CD4-positive, alpha-beta T cell treated with Interleukin-6 at 100 ng/mL for 8 hours (primary cell): ENCODE data around the gene SNX21.
"Not testable (repeated sequence)": the region's sequence is repeated elsewhere in the genome, so short reads cannot be mapped to it uniquely, and the experiment has no call there.

Source experiments
- DNase-seq: peaks from one replicate; pipeline ENCODE4 v3.0.0-alpha.2; 2020; ENCODE audit warnings: mixed read lengths, low spot score

The SNX21 gene

DNA sequence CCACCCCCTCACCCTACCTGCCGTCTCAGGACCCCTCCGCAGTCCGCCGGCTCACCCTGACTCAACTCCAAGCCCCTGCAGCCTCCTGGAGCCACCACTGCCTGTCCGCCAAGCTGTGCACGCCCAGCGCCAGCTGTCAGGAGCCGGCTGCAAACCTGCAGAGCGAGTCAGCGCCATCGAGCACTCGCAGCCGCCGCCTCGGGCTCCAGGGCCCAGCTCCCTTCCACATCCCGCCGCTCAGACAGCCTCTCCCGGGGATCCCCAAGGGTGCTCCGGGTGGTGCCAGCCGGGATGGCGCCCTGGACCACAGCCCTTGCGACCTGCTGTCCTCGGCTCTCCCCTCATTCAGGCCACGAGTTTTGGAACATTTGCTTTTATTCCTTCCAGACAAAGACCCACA is 10.7 kb upstream of the SNX21 start:
- no peak for DNase-seq

DNA sequence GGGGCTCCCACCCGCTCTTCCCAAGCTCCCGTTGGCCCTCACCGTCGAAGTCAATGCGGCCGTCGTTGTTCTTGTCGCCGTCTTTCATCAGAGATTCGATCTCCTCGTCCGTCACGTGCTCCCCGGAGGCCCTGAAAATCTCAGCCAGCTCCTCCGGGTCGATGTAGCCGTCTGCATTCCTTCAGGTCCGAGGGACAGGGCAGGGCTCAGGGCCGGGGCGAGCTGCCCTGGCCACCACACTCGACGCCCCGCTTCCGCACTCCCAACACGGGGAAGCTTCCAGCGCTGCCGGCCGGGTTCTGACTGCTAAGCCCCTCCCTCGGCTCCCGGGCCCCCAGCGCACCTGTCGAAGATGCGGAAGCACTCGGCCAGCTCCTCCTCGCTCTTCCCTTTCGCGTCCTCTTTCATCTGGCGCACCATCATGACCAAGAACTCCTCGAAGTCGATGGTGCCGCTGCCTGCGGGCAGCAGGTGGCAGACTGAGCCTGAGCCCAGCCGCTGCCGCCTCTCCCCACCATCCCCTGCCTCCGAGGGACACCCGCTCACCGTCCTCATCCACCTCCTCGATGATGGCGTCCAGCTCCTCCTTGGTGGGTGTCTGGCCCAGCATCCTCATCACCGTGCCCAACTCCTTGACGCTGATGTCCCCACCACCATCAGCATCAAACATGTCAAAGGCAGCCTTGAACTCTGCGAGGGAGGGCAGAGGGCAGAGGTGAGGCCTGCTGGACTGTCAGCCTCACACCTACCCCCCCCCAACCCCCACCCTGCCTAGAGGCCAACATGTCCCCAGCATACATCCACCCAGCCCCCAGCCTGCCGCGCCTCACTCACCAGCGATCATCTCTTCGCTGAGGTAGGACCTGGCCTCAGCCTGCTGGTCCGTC is 9.4 kb upstream of the SNX21 start:
- peak; percentile 44 for DNase-seq

DNA sequence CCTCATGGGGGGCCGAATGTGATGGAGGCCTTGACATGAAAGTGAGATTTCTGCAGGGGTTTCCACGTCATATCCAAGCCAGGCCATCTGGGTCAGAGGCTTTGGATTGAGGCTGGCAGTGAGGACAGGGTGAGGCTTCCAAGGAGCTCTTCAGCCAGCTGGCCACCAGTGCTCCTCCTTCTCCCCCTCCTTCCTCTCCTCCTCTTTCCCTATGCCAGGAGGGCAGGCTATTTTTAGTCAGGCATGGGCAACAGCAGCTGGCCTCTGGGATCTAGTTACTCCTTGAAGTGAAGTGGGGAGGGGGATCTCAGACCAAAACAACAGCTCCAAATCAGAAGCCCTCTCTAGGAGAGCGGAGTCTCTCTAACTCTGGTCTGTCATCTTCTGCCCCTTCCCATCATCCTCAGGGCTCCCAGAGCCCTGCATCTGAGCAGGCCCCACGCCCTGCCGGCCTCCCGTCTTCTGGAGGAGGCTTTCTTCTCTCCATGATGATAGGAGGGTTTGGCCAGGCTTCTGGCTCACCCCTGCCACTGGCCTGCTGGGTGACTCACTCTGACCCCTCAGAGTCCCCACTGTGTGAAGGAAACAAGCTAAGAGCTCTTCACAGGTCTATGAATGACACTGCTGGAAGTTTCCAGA is 7.1 kb upstream of the SNX21 start:
- no peak for DNase-seq

DNA sequence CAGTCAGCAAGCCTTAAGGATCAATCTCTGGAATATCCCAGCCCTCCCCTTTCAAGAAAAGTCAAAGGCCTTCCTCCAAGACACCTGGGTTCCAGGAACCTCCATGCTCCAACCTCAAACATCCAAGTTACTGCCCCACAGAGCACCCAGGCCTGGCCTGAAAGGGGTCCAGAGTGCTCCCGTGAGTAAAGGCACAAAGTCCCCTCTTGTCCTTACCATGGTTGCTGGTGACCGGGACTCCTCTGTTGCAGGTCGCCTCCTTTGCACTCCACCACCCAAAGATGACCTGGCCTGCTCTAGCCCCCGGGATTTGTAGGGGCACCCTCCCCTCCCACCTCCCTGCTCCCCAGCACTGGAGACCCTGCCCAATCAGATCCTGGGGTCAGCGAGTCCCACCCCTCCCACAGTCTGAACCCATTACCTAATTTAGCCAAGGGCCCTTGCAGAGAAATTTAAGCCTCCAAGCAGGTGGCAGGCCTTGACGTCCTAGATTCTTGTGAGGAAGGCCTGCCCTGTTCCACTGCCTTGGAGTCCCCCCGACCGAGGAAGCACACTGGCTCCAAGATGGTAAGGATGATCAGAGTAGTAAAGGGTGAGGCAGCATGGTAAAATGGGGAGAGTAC is 6.5 kb upstream of the SNX21 start, which contains the start of gene TNNC2:
TSS of gene TNNC2 (minus strand) at position 283 of the 623 bp plus-strand sequence. CDS start at position 219, 64 bp downstream.
- DNase-seq = no peak

DNA sequence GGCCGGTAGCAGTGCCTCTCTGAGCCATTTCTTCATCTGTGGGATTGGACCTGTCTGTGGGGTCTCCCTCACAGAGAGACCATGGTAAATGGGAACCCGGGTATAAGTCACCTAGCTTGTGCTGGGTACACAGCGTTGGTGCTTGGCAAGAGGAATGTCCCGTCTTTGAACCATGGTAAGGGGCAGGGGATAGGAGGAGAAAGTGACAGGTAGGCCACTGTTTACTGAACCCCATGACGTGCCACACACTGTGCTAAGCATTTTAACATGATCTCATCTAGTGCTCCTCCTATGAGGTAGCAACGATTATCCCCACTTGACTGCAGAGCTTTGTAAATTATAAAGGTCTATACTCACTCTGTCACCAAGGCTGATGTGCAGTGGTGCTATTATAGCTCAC is 5.9 kb upstream of the SNX21 start:
- DNase-seq = no peak

DNA sequence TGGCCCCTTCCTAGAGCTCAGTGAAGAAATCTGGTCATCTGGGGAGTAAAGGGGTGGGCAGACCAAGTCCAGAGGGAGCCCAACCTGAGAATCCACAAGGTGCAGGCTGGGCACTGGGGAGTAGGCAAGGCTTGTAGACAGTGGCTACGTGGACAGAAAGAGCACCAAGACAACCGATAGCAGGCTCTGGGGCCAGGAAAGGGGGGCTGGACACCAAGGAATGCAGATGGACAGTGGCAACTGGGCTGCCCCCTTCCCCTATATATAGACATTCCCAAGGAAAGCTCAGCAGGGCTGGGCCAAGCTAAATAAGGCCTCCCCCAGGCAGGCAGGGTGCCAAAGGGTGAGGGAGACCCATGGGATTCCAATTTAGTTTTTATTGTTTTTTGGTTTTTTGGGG is 5.0 kb upstream of the SNX21 start:
- DNase-seq = no peak

DNA sequence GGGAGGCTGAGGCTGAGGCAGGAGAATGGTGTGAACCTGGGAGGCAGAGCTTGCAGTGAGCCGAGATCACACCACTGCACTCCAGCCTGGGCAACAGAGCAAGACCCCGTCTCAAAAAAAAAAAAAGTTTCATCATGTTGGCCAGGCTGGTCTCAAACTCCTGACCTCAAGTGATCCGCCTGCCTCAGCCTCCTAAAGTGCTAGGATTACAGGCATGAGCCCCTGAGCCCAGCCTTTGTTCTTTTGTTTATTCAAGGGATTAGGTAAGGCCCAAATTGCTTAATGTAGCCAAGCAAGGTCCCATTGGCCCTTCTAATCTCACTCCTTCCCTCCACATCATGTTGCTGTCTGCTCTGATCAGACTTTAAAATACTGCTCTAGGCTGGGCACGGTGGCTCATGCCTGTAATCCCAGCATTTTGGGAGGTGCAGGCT is 3.9 kb upstream of the SNX21 start:
- DNase-seq = not testable (repeated sequence)

DNA sequence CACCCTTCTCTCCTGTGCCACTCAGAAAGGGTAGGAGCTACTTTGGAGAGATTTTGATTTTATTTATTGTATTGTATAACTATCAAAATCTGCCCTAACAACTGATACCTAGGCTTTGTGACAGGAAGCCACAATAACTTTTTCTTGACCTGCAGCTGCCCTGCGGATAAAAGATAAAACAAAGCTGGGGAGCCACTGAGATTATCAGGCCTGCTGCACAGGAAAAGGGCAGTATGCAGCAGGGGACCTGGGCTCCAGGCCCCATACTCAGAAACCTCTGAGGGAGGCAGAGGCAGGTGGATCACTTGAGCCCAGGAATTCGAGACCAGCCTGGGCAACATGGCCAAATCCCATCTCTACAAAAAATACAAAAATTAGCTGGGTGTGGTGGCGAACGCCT is 980 bp upstream of the SNX21 start:
- no peak for DNase-seq

DNA sequence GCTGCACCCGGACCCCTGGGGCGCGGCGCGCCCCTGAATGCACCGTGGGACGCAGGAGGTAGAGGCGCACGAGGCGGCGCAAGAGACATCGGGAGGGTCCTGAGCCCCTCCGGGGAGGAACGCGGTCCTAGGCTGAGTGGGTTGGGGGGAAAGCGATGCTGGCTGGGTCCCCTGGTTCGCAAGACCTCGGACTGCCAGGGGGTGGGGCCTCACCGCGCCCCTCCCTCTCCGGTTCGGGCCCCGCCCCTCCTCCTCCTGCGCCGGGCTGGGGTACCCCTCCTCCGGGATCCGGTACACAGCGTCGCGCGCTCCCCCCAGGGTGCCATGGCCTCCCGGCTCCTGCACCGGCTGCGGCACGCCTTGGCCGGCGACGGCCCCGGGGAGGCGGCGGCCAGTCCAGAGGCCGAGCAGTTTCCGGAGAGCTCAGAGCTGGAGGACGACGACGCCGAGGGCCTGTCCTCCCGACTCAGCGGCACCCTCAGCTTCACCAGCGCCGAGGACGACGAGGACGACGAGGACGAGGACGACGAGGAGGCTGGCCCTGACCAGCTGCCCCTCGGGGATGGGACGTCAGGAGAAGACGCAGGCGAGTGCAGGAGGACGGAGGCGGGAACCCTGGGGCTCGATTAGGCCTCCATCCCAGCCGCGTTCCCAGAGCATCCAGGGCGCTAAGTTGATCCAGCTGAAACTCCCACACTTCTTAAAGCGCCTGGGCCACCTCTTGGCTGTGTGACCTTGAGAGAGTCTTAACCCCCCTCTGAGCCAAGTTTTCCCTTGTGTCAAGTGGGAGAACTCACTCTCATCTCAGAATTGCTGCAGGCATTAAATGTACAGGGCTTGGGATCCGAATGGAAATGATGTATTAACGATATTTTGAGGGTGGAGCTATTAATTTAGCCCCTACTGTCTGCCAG is 541 bp downstream of the SNX21 start:
- DNase-seq = peak; percentile 51

DNA sequence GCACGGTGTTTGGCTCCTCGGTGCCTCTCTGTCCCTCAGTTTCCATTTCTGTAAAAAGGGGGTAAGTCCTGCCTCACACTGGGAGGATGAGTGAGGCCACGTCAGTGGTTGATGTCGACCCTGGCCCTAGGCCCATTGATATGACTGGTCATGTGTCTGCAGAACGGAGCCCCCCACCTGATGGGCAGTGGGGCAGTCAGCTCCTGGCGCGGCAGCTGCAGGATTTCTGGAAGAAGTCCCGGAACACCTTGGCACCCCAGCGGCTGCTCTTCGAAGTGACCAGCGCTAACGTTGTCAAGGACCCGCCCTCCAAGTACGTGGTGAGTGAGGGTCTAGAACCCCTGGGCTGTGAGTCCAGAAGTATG is 1.2 kb downstream of the SNX21 start:
- DNase-seq = no peak

DNA sequence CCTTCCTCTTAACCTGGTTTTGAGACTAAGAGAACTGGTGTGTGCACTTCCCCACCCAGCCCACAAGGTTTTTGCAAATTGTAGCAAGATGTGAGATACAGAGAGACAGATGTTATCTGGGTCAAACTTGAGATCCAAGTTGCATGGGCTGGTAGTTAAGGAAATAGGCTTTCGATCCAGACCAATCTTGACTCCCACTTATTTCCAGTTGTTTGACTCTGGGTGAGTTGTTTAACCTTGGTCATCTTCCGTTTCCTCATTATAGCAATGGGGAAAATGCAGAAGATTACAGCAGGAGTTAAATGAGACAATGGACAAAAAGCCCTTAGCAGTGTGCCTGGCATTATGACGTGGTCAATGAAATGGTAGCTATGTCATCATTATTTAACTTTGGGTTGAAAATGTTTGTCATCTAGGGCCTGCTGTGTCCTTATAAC is 1.7 kb downstream of the SNX21 start:
- DNase-seq = no peak

DNA sequence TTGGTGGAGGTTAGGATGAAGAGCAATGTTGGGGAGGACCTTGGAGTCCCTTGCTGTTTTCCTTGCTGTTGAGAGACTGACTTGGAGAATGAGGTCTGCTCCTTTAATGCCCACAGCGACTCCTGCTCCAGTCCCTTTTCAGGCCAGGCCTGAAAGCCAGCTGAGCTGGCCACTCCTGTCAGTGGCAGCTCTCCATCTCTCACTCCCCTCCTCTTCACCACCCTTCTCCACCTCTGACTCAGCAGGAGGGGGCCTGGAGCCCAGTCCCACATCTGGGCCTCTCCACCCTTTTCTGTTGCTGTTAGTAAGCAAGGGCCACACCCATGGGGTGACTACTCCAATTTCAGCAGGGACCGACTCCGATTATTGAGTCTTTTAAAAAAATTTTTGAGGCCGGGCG is 2.2 kb downstream of the SNX21 start:
- DNase-seq = no peak

DNA sequence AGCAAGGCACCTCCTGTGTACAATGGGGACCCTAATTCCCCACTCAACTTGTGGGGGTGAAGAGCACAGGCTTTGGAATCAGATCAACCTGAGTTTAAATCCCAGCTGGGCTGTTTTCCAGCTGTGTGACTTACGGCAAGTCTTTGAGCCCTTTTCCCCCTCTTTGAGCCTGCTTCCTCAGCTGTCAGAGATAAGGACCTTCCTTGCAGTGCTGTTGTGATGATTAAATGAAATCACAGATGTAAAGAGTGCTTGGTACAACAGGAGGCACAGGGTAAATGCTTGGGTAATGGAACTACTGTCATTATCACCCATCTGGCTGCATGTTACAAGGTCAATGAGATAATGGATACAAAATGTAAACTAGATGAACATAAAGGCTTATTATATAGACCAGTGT is 3.2 kb downstream of the SNX21 start:
- no peak for DNase-seq

DNA sequence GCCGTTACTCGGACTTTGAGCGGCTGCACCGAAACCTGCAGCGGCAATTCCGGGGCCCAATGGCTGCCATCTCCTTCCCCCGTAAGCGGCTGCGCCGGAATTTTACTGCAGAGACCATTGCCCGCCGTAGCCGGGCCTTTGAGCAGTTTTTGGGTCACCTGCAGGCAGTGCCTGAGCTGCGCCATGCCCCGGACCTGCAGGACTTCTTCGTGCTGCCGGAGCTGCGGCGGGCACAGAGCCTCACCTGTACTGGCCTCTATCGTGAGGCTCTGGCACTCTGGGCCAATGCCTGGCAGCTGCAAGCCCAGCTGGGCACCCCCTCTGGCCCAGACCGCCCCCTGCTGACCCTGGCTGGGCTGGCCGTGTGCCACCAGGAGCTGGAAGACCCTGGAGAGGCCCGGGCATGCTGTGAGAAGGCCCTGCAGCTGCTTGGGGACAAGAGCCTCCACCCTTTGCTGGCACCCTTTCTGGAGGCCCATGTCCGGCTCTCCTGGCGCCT is 7.2 kb downstream of the SNX21 start:
- no peak for DNase-seq

DNA sequence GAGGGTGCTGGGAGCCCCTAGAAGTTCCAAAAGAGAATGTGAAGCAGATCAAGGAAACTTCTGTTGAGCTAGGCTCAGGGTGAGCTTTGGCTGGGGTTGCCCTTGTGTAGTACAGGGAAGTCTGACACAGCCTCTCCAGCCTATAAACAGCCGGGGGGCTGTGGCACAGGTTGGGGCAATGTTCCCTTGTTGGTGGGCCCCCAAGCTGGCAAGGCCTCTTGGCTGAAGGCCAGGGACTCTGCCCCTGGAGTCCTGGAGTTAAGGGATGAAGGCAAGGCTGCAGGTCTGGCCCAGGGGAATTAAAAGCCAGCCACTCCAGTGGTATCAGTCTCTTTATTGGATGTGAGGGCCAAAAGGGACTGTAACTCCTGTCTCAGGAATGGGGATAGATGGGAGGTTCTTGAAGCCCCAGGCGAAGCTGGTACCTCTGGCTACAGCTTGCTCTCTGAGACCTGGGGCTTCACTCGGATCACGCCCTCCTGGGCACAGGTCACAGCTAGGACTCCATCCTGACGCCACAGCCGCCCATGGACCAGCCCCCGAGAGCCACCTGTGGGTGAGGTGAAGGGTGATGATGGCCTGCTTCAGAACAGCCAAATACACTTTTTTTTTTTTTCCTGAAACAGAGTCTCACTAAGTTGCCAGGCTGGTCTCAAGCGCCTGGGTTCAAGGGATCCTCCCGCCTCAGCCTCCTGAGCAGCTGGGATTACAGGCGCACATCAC is 8.0 kb downstream of the SNX21 start:
- no peak for DNase-seq

DNA sequence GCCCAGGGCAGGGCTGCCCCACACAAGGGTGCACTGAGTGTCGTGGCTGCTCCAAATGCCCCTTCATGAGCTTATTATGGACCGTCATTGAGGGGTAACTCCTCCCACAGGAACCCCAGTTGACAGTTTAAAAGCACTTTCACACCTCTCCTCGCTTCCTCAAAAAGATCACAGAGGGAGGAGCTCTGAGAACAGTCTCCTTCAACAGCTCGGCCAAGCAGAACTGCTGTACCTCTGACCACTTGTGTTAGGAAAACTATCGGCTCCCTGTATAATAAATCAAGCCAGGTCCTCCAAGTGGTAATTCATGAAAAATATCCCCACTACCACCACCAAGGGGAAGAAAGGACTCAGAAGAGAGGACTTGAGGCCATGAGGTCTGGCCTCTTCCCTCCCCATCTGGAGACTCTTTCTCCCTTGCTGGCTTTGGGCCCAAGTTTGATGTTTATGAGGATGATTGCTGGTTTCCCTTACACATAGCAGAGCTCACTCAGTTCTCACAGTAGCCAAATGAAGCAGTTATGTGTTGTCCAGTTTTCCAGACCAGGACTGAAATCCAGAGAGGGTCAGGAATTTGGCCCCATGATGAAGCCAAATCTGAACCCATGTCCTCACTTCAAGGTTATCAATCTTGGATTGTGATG is 8.7 kb downstream of the SNX21 start:
- no peak for DNase-seq

DNA sequence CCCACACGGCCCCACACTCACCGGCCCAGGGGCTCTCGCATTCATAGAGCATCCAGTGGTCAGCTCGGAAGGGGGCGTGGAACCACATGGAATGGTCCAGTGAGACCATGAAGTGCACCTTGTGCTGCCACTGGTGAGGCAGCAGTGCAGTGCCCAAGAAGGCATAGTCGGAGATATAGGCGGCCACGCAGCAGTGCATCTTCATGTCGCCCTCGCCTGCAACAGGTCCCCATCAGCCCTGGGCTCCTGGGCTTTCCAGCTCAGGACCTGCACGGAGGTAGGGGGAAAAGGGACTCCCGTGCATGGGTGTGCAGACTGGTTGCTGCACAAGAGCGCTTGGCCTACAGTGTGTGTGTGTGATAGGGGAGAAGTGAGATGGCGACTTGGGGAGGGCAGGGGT is 9.9 kb downstream of the SNX21 start:
- no peak for DNase-seq

DNA sequence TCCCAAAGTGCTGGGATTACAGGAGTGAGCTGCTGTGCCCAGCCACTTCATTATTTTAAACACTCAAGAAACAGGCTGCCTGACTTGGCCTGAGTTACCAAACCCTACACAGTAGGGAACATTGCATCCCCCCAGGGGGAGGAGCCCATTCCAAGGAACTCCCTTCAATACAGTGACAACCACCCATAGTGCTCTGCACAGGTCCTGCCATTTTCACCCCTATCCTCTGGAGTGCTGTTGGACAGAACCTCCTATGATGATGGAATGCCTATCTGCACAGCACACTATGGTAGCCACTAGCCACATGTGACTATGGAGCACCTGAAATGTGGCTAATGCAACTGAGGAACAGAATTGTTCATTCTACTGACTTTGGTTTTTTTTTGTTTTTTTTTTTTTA is 11.9 kb downstream of the SNX21 start:
- no peak for DNase-seq

DNA sequence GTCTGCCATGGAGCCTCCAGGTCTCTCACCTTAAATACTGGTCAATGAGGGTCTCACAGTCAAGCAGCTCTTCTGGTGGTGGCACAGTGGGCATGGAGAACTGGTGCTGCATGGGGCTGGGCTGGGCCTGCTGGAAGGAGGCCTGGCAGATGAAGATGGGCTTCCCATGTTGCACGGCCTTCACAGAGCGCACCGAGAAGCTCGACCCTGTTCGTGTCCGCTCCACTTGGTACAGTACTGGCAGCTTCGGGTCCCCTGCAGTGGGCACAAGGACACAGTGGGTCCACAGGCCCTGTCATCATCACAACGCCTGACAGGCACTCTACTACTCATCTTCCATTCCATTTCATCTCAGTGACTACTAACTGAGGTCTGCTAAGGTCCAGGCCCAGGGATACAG is 14.8 kb downstream of the SNX21 start:
- DNase-seq = no peak

DNA sequence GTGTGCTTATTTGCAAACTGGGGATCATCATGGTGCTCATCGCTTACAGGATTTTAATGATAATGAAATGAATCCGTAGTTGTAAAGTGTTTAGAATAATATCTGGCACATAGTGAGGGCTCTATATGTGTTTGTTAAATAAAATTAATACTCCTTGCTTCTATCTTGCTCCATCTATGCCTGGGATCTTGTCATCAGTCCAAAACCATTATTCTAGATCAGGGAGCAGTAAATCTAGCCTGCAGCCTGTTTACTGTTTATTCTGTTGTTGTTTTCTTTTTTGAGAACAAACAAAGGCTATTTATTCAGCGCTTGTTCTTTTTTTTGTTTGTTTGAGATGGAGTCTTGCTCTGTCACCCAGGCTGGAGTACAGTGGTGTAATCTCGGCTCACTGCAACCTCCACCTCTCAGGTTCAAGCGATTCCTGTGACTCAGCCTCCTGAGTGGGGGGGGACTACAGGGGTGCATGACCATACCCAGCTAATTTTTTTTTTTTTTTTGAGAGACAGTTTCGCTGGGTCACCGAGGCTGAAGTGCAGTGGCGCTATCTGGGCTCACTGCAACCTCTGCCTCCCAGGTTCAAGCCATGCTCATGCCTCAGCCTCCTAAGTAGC is 15.5 kb downstream of the SNX21 start:
- no peak for DNase-seq
